Natural killer cell (primary cell): ENCODE data around the gene TMCO5A. TPM values are rescaled to one million over a fixed set of nuclear protein-coding genes. Genes with fewer than 3 reads are reported as not detected.
"Not testable (repeated sequence)": the region's sequence is repeated elsewhere in the genome, so short reads cannot be mapped to it uniquely, and the experiment has no call there.

ENCODE experiments used
- ATAC-seq, 3 donors: fragments of 150-1000 bp in 2 of 3; fragments of 200-7000 bp in 1 of 3; cut with Tn5 transposase; 1 replicate in 1 of 3; 2 replicates in 2 of 3; pipeline ENCODE4 v1.10.0; 2021; ENCODE audit warnings: mild to moderate bottlenecking in 2 of 3, moderate library complexity in 2 of 3
- DNase-seq, 2 donors: peaks; one replicate each; pipeline versions ENCODE4 v3.0.0 to v3.0.0-alpha.2; 2013 to 2021; ENCODE audit warnings: mixed read lengths in 1 of 2
- H3K27ac ChIP-seq: one replicate; pipeline ENCODE4 v1.5.1; 2013; ENCODE audit warnings: mild to moderate bottlenecking, low read length
- H3K27me3 ChIP-seq: one replicate; pipeline ENCODE4 v1.6.1; 2013; ENCODE audit warnings: low read length; ENCODE audit not compliant: control insufficient read depth, insufficient read depth
- H3K36me3 ChIP-seq: one replicate; pipeline ENCODE4 v1.6.1; 2013; ENCODE audit warnings: low read length; ENCODE audit not compliant: control insufficient read depth, insufficient read depth
- H3K4me1 ChIP-seq: one replicate; pipeline ENCODE4 v1.6.1; 2013; ENCODE audit warnings: low read length; ENCODE audit not compliant: control insufficient read depth, insufficient read depth
- H3K4me3 ChIP-seq: one replicate; pipeline ENCODE4 v1.5.1; 2013; ENCODE audit warnings: low read length
- H3K9me3 ChIP-seq: one replicate; pipeline ENCODE4 v1.6.1; 2013; ENCODE audit warnings: low read length; ENCODE audit not compliant: control insufficient read depth, insufficient read depth
- H3K27ac Mint-ChIP-seq, 2 donors: one replicate each; pipeline ENCODE4 v1.8.0; 2022; ENCODE audit warnings: mild to moderate bottlenecking in 2 of 2, mixed read lengths in 2 of 2, moderate library complexity in 1 of 2
- H3K27me3 Mint-ChIP-seq, 2 donors: one replicate each; pipeline ENCODE4 v1.8.0; 2022; ENCODE audit warnings: low read depth in 2 of 2, mixed read lengths in 2 of 2
- H3K36me3 Mint-ChIP-seq: one replicate; pipeline ENCODE4 v1.8.0; 2022; ENCODE audit warnings: mixed read lengths
- H3K4me1 Mint-ChIP-seq, 2 donors: one replicate each; pipeline ENCODE4 v1.8.0; 2022; ENCODE audit warnings: mixed read lengths in 2 of 2
- H3K4me3 Mint-ChIP-seq: one replicate; pipeline ENCODE4 v1.8.0; 2022; ENCODE audit warnings: mild to moderate bottlenecking, moderate library complexity, mixed read lengths
- H3K9me3 Mint-ChIP-seq, 2 donors: one replicate each; pipeline ENCODE4 v1.8.0; 2022; ENCODE audit warnings: mixed read lengths in 2 of 2
- CTCF ChIP-seq: fragments of 200-600 bp; IDR thresholded peaks from one replicate; pipeline ENCODE4 v1.8.0; 2022; ENCODE audit warnings: antibody characterized with exemption
- WGBS: methylation state at CpG from one replicate; pipeline ENCODE4 v1.1.7; 2013; ENCODE audit warnings: missing lambda C conversion rate; ENCODE audit not compliant: insufficient coverage; 5-methylcytosine and 5-hydroxymethylcytosine counted together
- intact Hi-C: fragments of 100-400 bp; cut with micrococcal nuclease; formaldehyde crosslinking; loops from one replicate; pipeline ENCODE4 v1.14.2; 2022
- total RNA-seq, 4 donors: library from RNA; stranded (reverse); fragments of 120-200 nt in 1 of 4; gene quantifications; one replicate each; pipeline versions ENCODE4 v1.2.3 to v1.2.4, GENCODE V29; 2013 to 2022

Gene TMCO5A
- total RNA-seq, 3 donors from 2014 or later (not counting 1 experiment from before 2014, with no cell fraction given) = not detected

GRCh38 chr15:37951999-37952398 is 17.6 kb downstream of the TMCO5A start:
- H3K27me3 Mint-ChIP-seq = peaks cover 8 to 17% of the 10 kb centered on the region in 2 donors
- no peaks in the 10 kb centered on the region for H3K4me1 Mint-ChIP-seq
- intact Hi-C loops = no loop called here
- H3K4me3 Mint-ChIP-seq = no peak overlapping the region
- DNase-seq (no peak), ATAC-seq (no peak)
- no peaks in the 10 kb centered on the region for H3K27me3 ChIP-seq
- no peak overlapping the region for H3K27ac ChIP-seq
- no peak for TF ChIP-seq CTCF
- no peaks in the 10 kb centered on the region for H3K4me1 ChIP-seq
- 99% methylated on average over 4 of the region's 4 CpGs for WGBS
- H3K9me3 ChIP-seq = no peaks in the 10 kb centered on the region
- peaks cover 3 to 6% of the 10 kb centered on the region in 2 donors for H3K9me3 Mint-ChIP-seq
- no peak overlapping the region for H3K27ac Mint-ChIP-seq
- no peaks in the 10 kb centered on the region for H3K36me3 Mint-ChIP-seq
- no peaks in the 10 kb centered on the region for H3K36me3 ChIP-seq
- no peak overlapping the region for H3K4me3 ChIP-seq

- H3K27ac Mint-ChIP-seq, H3K9me3 Mint-ChIP-seq, H3K27ac ChIP-seq, H3K4me3 ChIP-seq, DNase-seq, H3K4me1 Mint-ChIP-seq, H3K9me3 ChIP-seq, intact Hi-C loops, ATAC-seq, H3K4me1 ChIP-seq, H3K27me3 Mint-ChIP-seq, H3K4me3 Mint-ChIP-seq, H3K36me3 ChIP-seq, H3K36me3 Mint-ChIP-seq, H3K27me3 ChIP-seq: not testable (repeated sequence)
- WGBS = no CpG with 5 or more reads among the region's 1 CpG
These were observed 26.3 kb downstream of the TMCO5A start for GRCh38 chr15:37960742-37961141.

GRCh38 chr15:37967788-37968187 is 33.3 kb downstream of the TMCO5A start:
- intact Hi-C loops = no loop called here
- Mint-ChIP-seq H3K4me1 (no peaks in the 10 kb centered on the region), H3K9me3 (peaks cover 0 to 2% of the 10 kb centered on the region in 2 donors), H3K4me3 (no peak overlapping the region), H3K27me3 (peaks cover 0 to 4% of the 10 kb centered on the region in 2 donors), H3K36me3 (no peaks in the 10 kb centered on the region), H3K27ac (no peak overlapping the region)
- no peak overlapping the region for H3K4me3 ChIP-seq
- no peaks in the 10 kb centered on the region for H3K9me3 ChIP-seq
- ATAC-seq = no peak
- 81% methylated on average over 1 of the region's 1 CpG for WGBS
- TF ChIP-seq CTCF = no peak
- no peaks in the 10 kb centered on the region for H3K27me3 ChIP-seq
- DNase-seq = no peak
- H3K4me1 ChIP-seq = no peaks in the 10 kb centered on the region
- H3K27ac ChIP-seq = no peak overlapping the region
- H3K36me3 ChIP-seq = no peaks in the 10 kb centered on the region

- no peak for TF ChIP-seq CTCF
- H3K27me3 Mint-ChIP-seq = peaks cover 0 to 12% of the 10 kb centered on the region in 2 donors
- H3K36me3 Mint-ChIP-seq = no peaks in the 10 kb centered on the region
- ATAC-seq (no peak), DNase-seq (no peak)
- no peaks in the 10 kb centered on the region for H3K4me1 Mint-ChIP-seq
- Histone ChIP-seq H3K4me1 (no peaks in the 10 kb centered on the region), H3K9me3 (no peaks in the 10 kb centered on the region), H3K27ac (no peak overlapping the region), H3K36me3 (no peaks in the 10 kb centered on the region), H3K4me3 (no peak overlapping the region), H3K27me3 (no peaks in the 10 kb centered on the region)
- WGBS = 84% methylated on average over 2 of the region's 2 CpGs
- H3K4me3 Mint-ChIP-seq = no peak overlapping the region
- intact Hi-C loops = no loop called here
- H3K9me3 Mint-ChIP-seq = no peaks in the 10 kb centered on the region
- no peak overlapping the region for H3K27ac Mint-ChIP-seq
These were observed 39.4 kb downstream of the TMCO5A start for GRCh38 chr15:37973856-37974255.
